Retinal pigment epithelial cell (primary cell): ENCODE results near the gene CACNB2.
"Not testable (repeated sequence)": the region's sequence is repeated elsewhere in the genome, so short reads cannot be mapped to it uniquely, and the experiment has no call there.

Experiments
- DNase-seq: peaks from one replicate; pipeline ENCODE4 v3.0.0-alpha.2; 2010; ENCODE audit warnings: low read depth
- H3K4me3 ChIP-seq: 2 replicates; pipeline ENCODE4 v1.5.1; 2011; ENCODE audit warnings: mild to moderate bottlenecking, low read length, control low read depth, moderate library complexity
- CTCF ChIP-seq: conservative IDR thresholded peaks from 2 replicates; pipeline ENCODE4 v1.5.1; 2011; ENCODE audit warnings: low read depth, low read length, control low read depth, inconsistent platforms

The CACNB2 gene

GRCh38 chr10:18438361-18439126, 298.3 kb downstream of the CACNB2 start:
- no peak for TF ChIP-seq CTCF
- no peak overlapping the region for H3K4me3 ChIP-seq
- DNase-seq: no peak

GRCh38 chr10:18439601-18440000, 299.4 kb downstream of the CACNB2 start:
- H3K4me3 ChIP-seq: no peak overlapping the region
- no peak for DNase-seq
- no peak for TF ChIP-seq CTCF

GRCh38 chr10:18445635-18446034, 305.4 kb downstream of the CACNB2 start:
- not testable (repeated sequence) for DNase-seq, H3K4me3 ChIP-seq

GRCh38 chr10:18446205-18446604, 306.0 kb downstream of the CACNB2 start:
- no peak for TF ChIP-seq CTCF
- no peak for DNase-seq
- H3K4me3 ChIP-seq: no peak overlapping the region

- TF ChIP-seq CTCF: no peak
- DNase-seq: no peak
- no peak overlapping the region for H3K4me3 ChIP-seq
These were observed 309.4 kb downstream of the CACNB2 start for GRCh38 chr10:18449611-18450026.

- no peak for TF ChIP-seq CTCF
- DNase-seq: no peak
- H3K4me3 ChIP-seq: no peak overlapping the region
These were observed 310.1 kb downstream of the CACNB2 start for GRCh38 chr10:18450298-18450697.

- no peak for DNase-seq
- no peak for TF ChIP-seq CTCF
- no peak overlapping the region for H3K4me3 ChIP-seq
These were observed 315.1 kb downstream of the CACNB2 start for GRCh38 chr10:18455086-18455884.
